Skeletal muscle satellite cell (primary cell): ENCODE data around the gene CORO6. TPM values are rescaled to one million over a fixed set of nuclear protein-coding genes. Genes with fewer than 3 reads are reported as not detected.
A peak's percentile ranks its signal among the peaks of the same experiment; 100 is the strongest.

ENCODE experiments used
- H3K27me3 ChIP-seq: 2 replicates; pipeline ENCODE4 v1.7.0; 2013; ENCODE audit warnings: low read length; ENCODE audit not compliant: control insufficient read depth, insufficient read depth
- H3K36me3 ChIP-seq: 2 replicates; pipeline ENCODE4 v1.7.0; 2013; ENCODE audit warnings: mild to moderate bottlenecking, control low read depth, low read length; ENCODE audit not compliant: insufficient read depth
- H3K4me1 ChIP-seq: 2 replicates; pipeline ENCODE4 v1.7.0; 2013; ENCODE audit warnings: low read length; ENCODE audit not compliant: control insufficient read depth, insufficient read depth
- H3K4me2 ChIP-seq: 2 replicates; pipeline ENCODE4 v1.7.0; 2013; ENCODE audit warnings: mild to moderate bottlenecking, low read length
- H3K4me3 ChIP-seq: 2 replicates; pipeline ENCODE4 v1.7.0; 2013; ENCODE audit warnings: low read length
- H3K9ac ChIP-seq: 2 replicates; pipeline ENCODE4 v1.7.0; 2013; ENCODE audit warnings: mild to moderate bottlenecking, low read depth, low read length, moderate library complexity
- H3K9me3 ChIP-seq: replicated peaks from 2 replicates; pipeline ENCODE4 v1.7.0; 2013; ENCODE audit warnings: mild to moderate bottlenecking, control low read depth, low read length
- total RNA-seq: library from RNA; depleted of rRNA; stranded (reverse); fragments of >200 nt; gene quantifications from 2 replicates; pipeline ENCODE4 v1.2.3, GENCODE V29; 2012; rRNA removed

Gene CORO6
- 4.8 and 8.7 TPM in 2 replicates for total RNA-seq

DNA sequence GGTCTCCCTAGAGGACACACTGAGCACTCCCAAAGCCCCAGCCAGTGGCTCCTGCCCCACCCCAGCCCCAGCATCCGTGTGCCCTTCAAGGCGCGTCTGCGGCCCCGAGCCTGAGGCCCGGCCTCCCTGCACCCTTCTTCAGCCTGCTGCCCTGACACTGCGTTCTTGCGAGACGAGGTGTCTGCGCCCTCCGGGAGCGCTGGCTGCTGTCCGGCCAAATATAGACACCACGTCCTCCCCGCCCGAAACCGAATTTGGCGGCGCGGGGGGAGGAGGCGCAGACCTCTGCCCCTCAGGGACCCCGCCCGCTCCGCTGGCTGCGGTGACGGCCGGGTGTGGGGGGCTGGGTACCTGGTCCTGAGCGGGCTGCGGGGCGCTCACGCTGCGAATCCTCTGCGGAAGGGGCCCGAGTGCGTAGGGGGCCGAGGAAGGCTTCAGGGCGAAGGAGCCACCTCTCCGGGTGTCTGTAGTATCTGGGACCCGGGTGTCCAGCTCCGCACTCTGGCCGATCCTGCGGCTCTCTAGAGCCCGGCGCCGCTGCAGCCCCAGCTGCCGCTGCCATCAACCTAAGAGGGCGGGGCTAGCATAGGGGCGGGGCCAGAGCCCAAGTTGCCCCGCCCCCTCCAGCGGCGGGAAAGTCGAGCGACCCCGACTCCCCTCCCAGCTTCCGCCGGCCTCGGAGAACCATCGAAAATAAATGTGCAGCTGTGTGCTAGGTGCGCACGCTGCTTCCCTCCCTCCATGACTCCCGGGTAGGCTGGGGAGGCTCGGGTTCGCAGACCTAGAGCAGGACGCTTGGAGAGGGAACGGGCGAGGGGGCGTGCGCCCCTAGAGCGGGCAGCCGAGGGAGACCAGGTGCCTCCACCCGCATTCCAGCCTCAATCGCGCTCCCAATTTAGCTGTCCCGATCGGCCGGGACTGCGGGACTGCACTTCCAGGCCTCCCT lies at the start of gene CORO6:
TSS of gene CORO6 (minus strand) at position 576 of the 946 bp plus-strand sequence. CDS start 1,491 bp downstream, outside the sequence.
- Histone ChIP-seq H3K27me3 (no peaks in the 10 kb centered on the region), H3K9me3 (no peaks in the 10 kb centered on the region), H3K4me3 (peak within 1 kb of the TSS; percentile 89), H3K9ac (peak within 1 kb of the TSS; percentile 76), H3K4me2 (peak within 1 kb of the TSS; percentile 97), H3K4me1 (peaks cover 39% of the 10 kb centered on the region), H3K36me3 (no peaks in the 10 kb centered on the region)

DNA sequence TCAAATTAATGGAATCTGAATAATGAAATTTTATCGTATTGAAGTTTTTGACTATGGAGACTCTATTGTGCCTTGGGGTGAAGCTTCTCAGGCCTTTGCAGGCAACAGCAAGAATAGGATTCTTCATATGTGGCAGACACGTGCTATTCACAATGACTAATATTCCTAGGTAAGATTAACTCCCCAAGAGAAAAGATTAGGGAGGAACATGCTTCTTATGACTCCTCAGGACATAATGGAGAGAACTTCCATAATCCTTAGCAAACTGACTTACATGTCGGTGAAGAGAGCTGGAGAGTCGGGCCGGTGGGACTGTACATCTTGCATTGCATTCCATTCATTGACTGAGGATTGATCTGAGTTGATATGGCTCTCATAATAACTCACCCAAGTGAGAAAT lies 48.9 kb upstream of the CORO6 start:
- H3K27me3 ChIP-seq: no peaks in the 10 kb centered on the region
- H3K4me3 ChIP-seq: no peak overlapping the region
- H3K9ac ChIP-seq: no peak overlapping the region
- H3K4me1 ChIP-seq: no peaks in the 10 kb centered on the region
- H3K36me3 ChIP-seq: peaks cover 18% of the 10 kb centered on the region
- no peaks in the 10 kb centered on the region for H3K9me3 ChIP-seq
- H3K4me2 ChIP-seq: no peak overlapping the region

DNA sequence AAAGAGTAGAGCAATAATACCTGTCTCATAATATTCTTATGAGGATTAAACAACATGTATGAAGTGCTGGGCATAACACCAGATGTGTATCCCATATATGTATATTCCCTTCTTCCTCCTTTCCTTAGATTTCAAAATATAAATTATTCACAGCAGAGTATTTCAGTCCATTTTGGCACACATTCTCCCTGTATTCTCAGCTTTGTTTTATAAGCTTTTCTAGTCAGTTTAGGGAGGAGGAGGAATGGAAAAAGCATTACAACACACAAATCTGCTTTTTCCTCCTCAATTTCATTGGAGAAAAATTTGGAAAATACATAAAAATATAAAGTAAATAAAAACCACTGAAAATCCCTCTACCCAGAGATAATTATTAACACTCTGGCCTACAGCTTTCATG lies 46.6 kb upstream of the CORO6 start:
- Histone ChIP-seq H3K27me3 (no peaks in the 10 kb centered on the region), H3K4me1 (peaks cover 14% of the 10 kb centered on the region), H3K36me3 (peaks cover 23% of the 10 kb centered on the region), H3K4me3 (no peak overlapping the region), H3K9ac (no peak overlapping the region), H3K9me3 (no peaks in the 10 kb centered on the region), H3K4me2 (no peak overlapping the region)

DNA sequence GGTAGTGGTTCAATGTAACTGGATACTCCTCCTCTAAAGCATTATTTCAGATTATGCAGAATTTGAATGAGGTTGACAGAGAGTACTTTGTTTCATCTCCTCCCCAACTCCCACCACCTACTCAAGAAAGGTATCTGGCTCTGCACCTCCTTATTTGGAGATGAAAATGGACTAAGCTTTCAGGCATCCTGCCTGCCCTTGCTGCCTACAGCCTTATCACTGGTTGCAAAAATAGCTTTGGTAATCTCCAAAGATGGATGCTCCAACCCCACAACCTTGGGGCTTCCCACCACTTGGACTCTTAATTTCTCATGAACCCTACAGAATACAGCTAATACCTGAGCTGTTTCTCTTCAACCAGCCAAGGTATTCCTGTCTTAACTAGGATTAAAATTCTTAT lies 45.3 kb upstream of the CORO6 start:
- no peak overlapping the region for H3K4me3 ChIP-seq
- no peak overlapping the region for H3K9ac ChIP-seq
- H3K9me3 ChIP-seq: no peaks in the 10 kb centered on the region
- H3K27me3 ChIP-seq: no peaks in the 10 kb centered on the region
- H3K36me3 ChIP-seq: peaks cover 23% of the 10 kb centered on the region
- no peak overlapping the region for H3K4me2 ChIP-seq
- H3K4me1 ChIP-seq: peaks cover 14% of the 10 kb centered on the region

DNA sequence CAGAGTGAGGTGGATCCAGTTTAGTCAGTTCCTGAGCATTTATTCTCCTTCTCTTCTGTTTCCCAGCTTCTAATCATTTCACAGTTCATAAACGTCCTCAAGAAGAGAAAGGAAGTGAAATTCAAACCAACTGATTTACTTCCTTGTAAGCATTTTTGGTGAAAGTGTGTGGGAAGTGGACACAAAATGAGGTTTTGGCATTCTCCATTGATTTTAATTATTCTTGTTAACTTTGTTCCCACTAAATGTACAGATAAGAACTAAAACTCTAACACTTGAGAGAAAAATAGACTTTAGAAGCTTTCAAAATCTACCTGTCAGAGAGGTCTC lies 42.7 kb upstream of the CORO6 start:
- Histone ChIP-seq H3K4me2 (no peak overlapping the region), H3K36me3 (peaks cover 18% of the 10 kb centered on the region), H3K4me1 (peaks cover 14% of the 10 kb centered on the region), H3K27me3 (no peaks in the 10 kb centered on the region), H3K9ac (peak overlapping the region; percentile 8), H3K4me3 (no peak overlapping the region), H3K9me3 (no peaks in the 10 kb centered on the region)

DNA sequence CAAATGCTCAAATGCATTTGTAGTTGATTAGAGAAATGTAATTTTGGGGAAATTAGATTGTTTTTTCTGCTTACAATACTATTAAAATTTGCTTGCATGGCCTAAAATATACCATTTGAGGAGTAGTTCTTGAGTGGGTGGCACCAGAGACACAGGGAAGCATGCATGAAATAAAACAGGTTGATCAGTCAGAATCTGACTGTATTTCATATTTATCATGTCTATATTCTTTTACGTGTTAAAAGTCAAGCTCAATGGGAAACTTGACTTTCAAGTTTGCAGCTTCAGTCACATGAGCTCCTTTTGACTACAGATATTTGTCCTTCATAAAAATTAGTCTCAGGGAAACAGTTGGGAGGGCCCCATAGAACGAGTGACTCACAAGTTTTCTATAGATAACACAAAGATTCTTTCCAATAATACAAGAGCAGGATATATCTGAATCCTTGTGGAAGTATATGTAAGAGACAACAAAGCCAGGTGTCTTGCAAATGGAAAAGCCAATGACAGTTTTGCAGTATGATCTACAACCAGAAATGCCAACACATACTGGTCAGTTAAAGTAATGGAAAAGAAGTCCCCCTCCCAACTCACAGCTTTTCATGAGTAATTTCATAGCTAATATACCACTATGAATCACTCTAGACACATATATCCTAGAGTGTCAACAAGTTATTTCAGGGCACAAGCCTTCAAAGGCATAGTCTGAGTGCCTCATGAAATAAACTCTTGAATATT lies 42.2 kb upstream of the CORO6 start:
- no peak overlapping the region for H3K4me3 ChIP-seq
- no peak overlapping the region for H3K9ac ChIP-seq
- peaks cover 14% of the 10 kb centered on the region for H3K36me3 ChIP-seq

DNA sequence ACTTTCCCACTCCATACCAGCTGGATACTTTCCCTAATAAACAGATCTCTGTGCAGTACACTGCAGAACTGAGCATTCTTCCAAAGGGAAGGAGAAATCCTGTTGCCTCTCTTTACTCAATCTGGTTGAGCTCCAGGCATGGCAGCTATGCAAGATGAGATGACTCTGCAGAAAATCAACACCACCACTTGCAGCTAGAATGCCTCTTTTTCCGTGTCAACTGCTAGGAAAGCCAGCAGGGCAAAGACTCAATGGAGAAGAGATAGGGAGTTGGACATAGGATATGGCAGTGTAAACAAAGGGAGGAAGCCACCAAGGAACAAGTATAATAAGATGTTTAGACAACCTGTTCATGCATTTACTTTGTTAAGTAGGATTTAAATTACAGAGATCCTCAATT lies 40.4 kb upstream of the CORO6 start:
- Histone ChIP-seq H3K36me3 (peaks cover 11% of the 10 kb centered on the region), H3K4me1 (peaks cover 14% of the 10 kb centered on the region), H3K9me3 (no peaks in the 10 kb centered on the region), H3K27me3 (no peaks in the 10 kb centered on the region), H3K9ac (no peak overlapping the region), H3K4me3 (no peak overlapping the region), H3K4me2 (no peak overlapping the region)

More for the DNA sequence above, 42.2 kb upstream of the CORO6 start:
- no peaks in the 10 kb centered on the region for H3K9me3 ChIP-seq
- H3K4me1 ChIP-seq: peaks cover 14% of the 10 kb centered on the region
- no peak overlapping the region for H3K4me2 ChIP-seq
- no peaks in the 10 kb centered on the region for H3K27me3 ChIP-seq

DNA sequence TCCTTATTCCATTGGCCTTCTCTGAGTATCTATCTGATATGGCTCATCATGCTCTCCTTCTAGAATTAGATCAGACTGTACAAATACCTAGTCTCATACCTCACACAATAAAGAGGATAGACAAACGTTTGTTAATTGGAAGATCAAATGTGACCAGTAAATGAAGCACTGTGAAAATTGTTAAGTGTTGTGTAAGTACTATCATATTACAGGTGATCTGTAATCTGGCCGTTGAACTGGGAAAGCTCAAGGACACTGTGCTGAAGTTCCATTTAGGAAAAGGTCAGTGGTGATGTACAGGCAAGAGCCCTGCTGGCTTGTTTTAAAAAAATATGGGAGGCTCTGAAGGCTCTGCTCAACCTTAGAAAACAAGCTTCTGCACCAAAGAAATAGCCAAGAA lies 38.5 kb upstream of the CORO6 start:
- no peaks in the 10 kb centered on the region for H3K9me3 ChIP-seq
- peaks cover 3% of the 10 kb centered on the region for H3K36me3 ChIP-seq
- no peak overlapping the region for H3K4me2 ChIP-seq
- H3K4me1 ChIP-seq: peaks cover 14% of the 10 kb centered on the region
- H3K27me3 ChIP-seq: no peaks in the 10 kb centered on the region
- H3K4me3 ChIP-seq: no peak overlapping the region
- H3K9ac ChIP-seq: no peak overlapping the region

DNA sequence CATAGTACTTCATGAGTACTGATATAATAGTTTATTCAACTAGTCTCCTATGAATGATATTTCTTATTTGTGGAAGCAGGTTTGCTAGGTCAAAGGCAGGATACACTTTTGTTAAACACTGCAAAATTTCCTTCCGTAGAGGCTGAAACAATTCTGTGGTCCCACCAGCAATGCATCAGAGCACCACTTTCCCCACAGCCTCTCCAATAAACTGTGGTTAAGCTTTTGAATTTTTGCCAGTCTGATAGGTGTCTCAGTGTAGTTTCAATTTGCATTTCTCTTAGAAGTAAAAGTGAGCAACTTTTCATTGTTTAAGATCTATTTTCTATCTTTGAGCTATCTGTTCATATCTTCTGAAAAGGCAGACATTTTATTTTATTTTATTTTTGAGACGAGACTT lies 36.4 kb upstream of the CORO6 start:
- Histone ChIP-seq H3K9ac (no peak overlapping the region), H3K9me3 (no peaks in the 10 kb centered on the region), H3K36me3 (peaks cover 8% of the 10 kb centered on the region), H3K4me1 (no peaks in the 10 kb centered on the region), H3K4me3 (no peak overlapping the region), H3K27me3 (no peaks in the 10 kb centered on the region), H3K4me2 (no peak overlapping the region)

DNA sequence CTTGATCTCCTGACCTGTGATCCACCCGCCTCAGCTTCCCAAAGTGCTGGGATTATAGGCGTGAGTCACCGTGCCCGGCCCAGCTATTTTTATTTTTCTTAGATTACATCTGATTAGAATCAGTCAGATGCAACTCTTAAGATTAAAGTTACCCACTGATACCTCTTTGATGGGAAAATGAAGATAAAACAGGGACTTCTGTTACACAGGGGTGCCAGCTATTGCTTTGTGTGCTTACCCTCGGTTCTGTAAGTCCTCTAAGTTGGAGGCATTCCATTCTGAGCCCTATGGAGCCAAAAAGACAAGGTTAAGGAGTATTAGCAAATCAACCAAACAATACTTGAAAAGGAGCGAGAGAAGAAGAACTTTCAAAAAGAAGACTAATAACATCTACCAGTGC lies 32.6 kb upstream of the CORO6 start:
- H3K4me2 ChIP-seq: no peak overlapping the region
- no peaks in the 10 kb centered on the region for H3K27me3 ChIP-seq
- no peak overlapping the region for H3K4me3 ChIP-seq
- no peaks in the 10 kb centered on the region for H3K4me1 ChIP-seq
- H3K9ac ChIP-seq: no peak overlapping the region
- H3K9me3 ChIP-seq: no peaks in the 10 kb centered on the region
- H3K36me3 ChIP-seq: peaks cover 8% of the 10 kb centered on the region

DNA sequence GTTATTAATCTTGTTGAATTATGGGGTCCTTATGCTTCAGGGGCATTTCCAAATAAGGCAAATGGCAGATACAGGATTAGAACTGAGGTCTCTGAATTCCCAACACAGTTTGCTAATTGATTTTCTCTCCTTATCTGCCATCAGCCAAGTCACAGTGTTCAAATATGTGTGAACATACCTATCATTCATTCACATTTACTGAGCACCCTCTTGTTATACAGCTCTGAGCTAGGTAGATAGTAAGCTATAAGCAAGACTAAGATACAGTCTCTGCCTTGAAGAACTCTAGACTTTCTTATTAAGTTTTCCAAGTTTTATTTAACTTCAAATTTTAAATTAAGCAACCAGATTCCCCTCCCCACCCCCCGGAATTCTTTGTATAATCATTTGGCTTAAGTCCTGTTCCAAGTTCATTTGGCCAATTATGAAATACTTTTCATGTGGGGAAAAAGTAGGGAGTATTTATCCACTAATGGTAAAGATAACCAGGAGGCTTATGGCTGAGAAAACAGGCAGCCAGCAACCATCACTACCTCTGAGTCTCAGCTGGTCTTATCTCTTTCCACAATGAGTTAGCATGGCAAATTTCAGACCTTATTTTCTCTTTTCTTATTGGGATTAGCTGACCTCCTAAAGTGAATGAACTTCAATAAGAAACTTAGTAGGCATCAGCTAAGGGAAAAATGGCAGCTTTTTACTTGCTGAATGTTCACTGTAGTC lies 31.4 kb upstream of the CORO6 start:
- Histone ChIP-seq H3K4me3 (no peak overlapping the region), H3K9me3 (no peaks in the 10 kb centered on the region), H3K4me1 (no peaks in the 10 kb centered on the region), H3K36me3 (peaks cover 8% of the 10 kb centered on the region), H3K4me2 (no peak overlapping the region), H3K27me3 (no peaks in the 10 kb centered on the region), H3K9ac (no peak overlapping the region)
